HG02610 (cell line): ENCODE results near the gene HMG20A.
"Not testable (repeated sequence)": the region's sequence is repeated elsewhere in the genome, so short reads cannot be mapped to it uniquely, and the experiment has no call there.

Experiments
- ATAC-seq: cut with Tn5 transposase; IDR thresholded peaks from one replicate; pipeline ENCODE4 v1.9.1; 2021; ENCODE audit warnings: mild to moderate bottlenecking, moderate library complexity; ENCODE audit not compliant: unreplicated experiment

HMG20A gene

DNA sequence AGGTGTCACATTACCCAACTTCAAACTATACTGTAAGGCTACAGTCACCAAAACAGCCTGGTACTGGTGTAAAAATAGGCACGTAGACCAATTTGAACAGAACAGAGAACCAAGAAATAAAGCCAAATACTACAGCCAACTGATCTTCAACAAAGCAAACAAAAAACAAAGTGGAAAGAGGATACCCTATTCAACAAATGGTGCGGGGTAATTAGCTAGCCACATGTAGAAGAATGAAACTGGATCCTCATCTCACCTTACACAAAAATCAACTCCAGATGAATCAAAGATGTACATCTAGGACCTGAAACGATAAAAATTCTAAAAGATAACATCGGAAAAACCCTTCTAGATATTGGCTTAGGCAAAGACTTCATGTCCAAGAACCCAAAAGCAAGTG lies 13.8 kb upstream of the HMG20A start:
- ATAC-seq = no peak

DNA sequence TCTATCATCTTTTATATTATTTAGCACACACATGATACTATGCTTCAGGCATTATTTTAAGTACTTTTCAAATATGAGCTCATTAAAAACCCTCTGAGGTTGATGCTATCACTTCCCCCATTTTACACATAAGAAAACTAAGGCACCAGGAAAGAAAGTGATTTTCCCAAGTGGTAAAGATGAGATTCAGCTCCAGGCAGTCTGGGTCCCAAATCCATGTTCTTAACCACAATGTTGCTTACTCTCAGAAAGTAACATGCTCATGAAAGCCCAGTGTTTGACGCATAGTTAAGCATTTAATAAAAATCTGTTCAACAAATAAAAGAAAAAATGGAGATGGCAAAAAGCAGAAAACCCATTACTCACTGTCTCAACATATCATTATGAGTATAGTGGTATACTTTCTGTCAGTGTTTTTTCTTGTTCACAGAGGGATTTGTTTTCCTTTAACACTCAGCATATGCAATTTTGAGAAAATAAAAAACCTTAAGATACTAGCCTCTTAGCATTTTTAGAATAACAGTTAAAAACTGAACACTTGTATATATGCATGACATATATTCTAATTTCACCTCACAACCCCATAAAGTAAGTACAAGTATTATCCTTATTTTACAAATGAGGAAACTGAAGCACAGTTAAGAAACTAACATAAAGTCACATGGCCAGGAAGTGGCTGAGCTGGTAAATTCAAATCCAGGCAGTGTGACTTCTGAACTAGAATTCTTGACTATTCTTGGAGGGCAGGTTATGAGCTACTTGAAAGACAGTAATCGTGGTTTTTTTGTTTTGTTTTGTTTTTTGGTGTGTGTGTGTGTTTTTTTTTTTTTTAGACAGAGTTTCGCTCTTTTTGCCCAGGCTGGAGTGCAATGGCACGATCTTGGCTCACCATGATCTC lies 11.2 kb upstream of the HMG20A start:
- no peak for ATAC-seq

DNA sequence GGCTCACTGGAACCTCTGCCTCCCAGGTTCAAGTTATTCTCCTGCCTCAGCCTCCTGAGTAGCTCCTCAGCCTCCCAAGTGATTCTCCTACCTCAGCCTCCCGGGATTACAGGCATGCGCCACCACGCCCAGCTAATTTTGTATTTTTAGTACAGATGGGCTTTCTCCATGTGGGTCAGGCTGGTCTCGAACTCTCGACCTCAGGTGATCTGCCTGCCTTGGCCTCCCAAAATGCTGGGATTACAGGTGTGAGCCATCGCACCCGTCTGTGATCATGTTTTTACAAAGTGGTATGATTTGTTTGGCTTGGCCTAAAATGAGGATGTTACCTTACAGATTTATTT lies 10.6 kb upstream of the HMG20A start:
- not testable (repeated sequence) for ATAC-seq

DNA sequence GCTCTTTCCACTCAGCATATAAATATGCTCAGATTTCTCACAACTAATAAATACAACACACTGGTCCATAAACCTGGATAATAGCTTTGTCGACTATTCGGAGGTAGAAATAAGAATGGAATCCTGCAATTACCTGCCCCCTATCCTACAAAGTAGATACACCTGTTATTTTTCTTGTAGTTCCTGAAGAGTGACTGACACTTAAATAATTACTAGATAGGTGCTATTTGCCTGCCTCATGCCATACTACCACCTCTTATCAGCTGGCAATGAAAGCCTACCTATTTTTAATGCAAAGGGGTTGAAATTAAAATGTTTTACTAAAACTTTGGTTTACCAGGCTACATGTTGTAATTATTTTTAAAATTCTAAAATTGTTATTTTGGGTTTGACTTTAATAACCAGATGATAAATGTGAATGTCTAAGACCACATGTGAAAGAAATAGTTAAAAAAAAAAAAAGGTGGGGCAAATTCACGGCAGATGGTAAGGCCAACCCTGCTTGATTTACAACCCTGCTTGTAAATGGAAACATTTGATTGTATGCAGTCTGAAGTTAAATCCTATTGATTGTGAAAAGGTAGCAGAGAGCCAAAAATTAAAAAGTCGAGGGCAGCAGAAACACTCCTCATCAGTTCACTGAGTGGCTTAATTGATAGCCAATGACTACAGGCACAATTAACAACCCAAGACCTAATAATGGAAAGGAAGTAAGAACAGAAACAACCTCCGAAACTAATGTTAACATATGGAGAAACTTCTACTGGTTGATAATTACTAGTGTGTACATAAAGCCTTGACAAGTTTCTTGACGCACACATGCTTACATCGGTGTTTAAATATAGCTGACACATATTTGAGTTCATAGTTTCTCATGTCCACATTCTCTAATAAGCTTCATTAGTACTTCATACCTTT lies 9.7 kb upstream of the HMG20A start:
- no peak for ATAC-seq

DNA sequence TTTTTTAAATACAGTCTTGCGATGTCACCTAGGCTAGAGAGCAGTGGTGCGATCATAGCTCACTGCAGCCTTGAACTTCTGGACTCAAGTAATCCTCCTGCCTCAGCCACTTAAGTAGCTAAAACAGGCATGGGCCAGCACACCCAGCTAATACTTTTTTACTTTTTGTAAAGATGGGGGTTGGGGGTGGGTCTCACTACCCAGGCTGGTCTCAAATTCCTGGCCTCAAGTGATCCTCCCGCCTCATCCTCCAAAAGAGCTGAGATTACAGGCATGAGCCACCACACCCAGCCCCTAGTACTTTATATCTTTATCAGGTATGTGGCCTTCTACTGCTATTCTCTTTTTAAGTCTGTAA lies 9.1 kb upstream of the HMG20A start:
- no peak for ATAC-seq

DNA sequence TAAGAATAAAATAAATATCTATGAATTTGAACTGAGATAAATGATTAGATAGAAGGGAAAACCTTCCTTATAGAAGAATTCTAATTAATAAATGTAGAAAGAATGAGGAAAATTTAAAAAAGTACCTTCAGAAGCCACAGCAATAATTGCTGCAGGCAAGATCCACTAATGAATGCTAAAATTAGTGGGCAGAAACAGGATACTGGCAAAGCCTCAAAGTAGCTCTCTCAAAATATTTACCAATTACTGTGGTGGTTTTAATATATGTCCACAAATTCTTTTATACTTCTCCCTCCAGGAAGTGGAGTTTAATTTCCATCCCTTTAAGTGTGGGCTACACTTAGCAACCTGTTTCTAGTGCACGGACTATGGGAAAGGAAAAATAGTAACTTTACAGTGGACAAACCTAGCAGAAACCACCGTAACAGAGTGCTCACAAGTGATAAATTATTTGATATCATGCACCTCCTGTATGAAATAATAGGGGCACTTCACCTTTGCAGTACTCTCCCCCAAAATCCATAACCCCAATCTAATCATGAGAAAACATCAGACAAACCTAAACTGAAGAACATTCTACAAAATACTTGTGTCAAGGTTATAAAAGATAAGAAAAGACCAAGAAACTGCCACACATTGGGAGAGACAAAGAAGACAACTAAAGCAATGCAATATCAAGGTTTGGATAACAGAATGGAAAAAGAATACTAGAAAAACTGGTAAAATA lies 7.6 kb upstream of the HMG20A start:
- ATAC-seq = no peak

DNA sequence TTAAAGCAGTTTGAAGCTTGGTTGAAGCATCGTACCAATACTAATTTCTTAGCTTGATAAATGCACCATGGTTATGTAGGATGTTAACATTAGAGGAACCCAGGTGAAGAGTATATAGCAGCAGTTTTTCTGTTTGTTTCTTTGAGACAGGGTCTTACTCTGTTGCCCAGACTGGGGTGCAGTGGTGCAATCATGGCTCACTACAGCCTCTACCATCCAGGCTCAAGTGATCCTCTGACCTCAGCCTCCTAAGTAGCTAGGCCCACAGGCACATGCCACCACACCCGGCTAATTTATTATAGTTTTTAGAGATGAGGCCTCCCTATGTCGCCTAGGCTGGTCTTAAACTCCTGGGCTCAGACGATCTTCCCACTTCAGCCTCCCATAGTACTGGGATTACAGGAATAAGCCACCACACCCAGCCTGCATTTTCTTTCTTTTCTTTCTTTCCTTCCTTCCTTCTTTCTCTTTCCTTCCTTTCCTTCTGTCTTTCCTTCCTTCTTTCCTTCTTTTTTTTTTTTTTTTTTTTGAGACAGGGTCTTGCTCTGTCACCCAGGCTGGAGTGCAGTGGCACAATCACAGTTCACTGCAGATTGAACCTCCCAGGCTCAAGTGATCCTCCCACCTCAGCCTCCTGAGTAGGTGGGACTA lies 6.9 kb upstream of the HMG20A start:
- no peak for ATAC-seq

DNA sequence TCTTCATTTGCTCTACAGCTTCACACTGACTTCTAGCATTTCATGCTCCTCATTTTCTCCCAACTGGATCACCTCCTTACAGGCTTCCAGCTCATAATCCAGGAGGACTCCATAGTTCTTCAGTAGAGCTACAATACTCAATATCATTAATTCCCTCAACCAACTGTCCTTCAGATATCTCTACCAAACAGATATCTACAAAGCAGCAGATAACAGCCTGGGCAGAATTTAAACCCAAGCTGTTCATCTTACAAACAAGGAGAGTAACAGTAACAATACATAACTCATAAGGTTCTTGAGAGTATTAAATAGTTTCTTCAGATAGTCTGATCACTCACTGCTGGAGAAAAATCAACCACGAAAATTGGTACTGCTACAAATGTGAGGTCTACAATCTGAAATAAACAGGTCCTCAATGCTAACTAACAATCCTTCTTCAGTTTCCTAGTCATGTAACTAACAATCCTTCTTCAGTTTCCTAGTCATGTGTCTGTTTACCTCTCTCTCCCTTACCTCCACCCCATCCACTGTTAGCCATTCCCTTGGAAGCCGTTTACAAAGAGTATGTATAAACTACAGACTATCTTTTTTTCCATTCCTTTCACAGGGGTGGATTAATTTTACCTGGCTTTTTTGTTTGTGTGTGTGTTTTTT lies 5.8 kb upstream of the HMG20A start:
- ATAC-seq = no peak

DNA sequence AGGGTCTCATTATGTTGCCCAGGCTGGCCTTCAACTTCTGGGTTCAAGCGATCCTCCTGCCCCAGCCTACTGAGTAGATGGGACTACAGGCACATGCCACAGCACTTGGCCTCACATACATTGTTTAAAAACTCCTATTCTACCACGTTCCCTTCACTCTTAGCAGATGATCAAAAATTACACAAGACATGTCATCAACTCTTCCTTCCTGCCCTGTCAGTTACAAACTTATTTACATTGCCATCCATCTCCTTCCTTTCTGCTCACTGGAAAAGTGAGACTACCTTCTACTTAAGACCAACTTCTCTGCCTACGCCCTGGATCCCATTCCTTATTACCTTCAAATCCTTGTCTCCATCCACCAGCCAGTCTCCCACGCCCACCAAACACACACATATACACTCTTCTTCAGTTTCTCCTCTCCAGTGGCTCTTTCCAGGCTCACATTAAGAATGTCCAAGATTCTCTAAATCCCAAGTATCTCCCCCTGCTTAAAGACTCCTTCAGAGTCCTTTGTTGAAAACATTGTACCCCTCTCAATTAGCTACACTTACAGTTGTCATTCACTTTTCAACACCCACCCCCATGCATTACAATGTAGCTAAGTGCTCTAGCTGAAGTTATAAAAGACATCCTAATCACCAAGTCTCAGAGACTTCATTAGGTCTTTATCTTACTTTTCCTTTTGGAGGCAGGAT lies 5.1 kb upstream of the HMG20A start:
- ATAC-seq = no peak

DNA sequence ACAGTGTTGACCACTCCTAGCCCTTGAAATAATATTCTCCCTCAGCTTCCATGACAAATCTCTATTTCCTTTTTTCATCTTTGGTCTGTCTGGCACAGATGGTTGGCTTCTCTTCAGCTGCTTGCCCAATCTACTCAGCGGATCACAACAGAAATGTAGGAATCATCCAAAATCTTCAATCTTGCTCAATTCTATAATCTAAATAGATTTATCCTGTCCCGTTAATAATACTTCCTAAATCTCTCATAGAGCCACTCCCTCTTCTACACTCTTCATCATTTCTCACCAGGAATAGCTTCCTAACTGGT lies 4.6 kb upstream of the HMG20A start:
- no peak for ATAC-seq

DNA sequence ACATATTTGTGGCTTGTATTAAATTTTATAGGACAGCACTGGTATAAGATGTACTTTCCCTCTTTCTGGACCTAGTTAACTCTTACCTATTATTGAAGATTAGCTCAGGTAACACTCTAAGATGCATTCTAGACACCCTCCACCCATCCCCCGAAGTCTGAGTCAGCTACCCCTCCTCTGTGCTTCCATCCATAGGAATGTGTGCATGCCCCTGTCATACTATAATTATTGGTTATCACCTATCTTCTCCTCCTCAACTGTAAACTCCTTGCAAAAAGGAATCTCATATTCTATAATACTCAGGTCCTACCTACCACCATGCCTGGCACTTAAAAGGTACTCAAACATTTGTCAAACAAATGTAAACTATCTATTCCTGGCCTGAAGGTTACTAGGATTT lies 3.7 kb upstream of the HMG20A start:
- no peak for ATAC-seq

DNA sequence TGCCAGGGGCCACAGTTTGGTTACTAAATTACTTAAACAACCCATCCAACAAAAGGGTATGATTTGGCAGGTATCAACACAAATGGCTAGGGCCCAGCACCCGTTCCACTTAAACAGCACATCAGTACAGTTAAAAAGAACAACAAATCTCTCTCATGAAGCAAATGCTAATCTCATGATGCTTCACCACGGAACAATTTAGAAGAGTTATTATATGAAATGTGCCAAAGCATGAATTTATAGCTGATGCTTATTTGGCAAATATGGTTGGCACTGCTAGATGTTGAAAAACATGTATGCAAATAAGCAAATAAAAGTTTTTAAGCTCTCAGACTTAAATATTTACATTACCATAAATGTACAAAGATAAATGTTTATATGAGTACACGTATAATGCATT lies 3.1 kb upstream of the HMG20A start:
- no peak for ATAC-seq

DNA sequence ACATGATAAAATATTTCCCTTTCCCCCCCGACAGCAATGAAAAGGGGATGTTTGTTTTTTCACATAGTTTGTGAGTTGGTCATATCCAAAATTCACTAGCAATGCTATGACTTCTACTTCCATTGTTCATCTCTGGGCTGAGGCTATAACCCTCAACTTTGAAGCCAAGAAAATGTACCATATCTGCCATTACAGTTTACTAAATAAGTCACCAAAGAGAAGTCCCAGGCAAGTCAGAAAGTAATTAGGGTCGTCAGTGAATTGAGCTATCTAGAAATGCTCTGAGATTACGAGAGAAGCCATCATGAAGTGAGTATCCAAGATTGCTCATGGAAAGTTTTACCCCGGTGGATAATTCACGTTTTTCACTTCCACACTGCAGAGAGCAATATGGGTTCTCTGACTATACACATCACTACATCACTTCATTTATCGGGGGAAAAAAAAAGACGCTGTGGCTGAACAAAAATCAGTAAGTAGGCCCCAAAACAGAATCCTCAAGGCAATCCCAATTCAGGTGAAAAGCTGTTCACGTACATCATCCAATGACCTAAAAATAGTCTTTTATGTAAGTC lies 2.2 kb upstream of the HMG20A start:
- no peak for ATAC-seq

DNA sequence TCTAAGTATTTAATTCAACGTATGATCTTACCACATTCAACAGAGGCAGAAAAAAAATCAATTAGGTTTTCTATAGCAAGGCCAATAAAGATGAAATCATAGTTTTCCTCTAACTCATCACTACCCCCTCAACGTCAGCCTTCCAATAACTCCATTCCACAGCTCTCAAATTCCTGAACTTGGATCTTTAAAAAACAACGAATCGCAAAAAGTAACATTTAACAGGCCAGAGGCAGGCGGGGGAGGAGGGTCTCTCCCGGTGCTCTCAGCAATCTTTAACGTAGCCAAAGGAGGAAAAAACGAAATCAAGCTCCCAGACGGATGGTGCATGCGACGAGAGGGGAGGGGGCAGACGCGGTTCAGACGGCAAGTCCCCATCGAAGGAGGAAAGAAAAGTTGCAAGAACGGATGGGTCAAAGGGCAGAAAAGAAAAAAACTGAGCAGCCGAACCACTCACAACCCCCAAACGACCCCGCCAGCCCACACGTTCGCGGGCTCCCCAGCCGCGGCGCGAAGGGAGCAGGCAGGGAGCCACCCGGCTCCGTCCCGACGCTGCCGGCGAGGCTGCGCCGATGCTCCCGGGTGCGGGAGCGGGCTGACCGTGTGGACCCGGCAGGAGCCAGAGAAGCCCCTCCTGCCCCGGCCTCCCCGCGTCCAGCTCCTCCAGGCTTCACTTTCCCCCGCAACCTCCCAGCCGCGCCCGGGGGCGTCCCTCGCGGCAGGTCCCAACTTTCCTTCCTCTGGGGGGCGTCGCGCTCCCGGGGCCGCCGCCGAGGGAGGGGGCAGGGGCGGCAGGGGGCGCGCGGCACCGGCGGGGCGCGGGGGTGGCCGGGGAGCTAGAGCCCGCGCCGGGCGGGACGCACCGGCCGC lies 1.5 kb upstream of the HMG20A start:
- ATAC-seq = peak; percentile 15

DNA sequence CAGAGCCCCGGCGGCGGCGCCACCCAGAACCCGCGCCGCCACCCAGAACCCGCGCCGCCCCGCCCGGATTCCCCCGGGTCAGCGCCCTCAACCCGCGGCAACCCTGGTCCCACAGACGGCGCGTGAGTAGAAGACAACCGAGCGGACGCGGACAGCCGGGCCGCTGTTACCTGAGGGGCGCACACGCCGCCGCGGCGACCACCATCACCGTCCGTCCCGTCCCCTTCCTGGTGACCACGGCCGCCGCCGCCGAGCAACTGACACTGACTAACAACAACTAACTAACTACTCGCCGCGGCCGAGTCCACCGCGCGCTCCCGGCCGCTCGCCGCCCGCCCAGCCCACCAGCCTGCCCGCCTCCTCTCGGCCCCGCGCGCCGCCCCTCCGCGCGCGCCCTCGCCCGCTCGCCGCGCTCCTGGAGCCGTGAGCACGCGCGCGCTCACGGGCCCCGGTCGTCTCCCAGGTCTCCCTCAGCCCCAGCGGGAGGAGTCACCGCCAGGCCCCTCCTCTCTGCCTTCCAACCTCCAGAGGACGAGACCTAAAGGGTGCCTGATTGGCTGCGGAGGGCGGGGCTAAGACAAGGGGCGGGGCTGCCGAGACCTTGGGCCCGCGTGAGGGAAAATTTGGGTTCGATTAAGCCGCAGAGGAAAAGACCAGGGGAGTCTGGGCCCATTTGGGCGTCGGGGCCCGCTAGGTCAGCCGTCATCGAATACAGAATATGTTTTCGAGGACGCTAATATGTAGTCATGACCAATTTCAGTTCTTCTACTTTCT lies 665 bp upstream of the HMG20A start, which contains the start of gene PEAK1:
PEAK1 (minus strand) TSS at position 269 of the 774 bp plus-strand sequence. CDS start 238,178 bp downstream, outside the sequence.
- peak; percentile 96 for ATAC-seq

DNA sequence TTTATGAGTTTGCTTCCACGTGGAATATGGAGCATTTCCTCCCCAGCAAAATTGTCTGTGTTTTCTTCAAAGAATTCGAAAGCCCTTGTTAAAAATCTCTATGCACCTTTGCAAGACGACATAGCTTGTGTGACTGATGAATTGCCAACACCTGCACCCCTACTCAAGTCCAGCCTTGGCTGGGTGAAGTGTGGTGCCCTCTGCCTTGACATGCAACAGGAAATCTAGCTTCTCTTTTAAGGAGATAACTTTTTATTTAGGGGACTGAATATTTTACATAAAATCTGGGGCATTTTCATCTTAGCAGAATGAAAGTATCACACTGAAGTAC lies 647 bp downstream of the HMG20A start:
- ATAC-seq = no peak

DNA sequence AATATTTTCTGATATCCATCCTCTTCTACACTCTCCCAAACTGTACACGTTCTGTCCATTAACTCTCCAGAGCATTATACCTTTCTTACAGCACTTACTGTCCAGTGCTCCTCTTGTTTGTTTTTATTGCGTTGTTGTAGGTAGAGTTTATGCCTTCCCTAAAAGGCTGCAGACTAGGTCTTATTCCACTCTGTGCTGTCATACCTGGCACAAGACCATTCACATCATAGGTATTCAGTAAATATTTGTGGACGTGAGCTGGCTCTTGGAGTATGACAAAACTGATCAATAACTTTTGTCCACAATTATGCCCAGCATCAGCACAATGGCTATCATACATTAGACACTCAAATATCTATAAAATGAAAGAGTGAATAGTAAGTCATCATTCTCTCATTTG lies 4.4 kb downstream of the HMG20A start:
- no peak for ATAC-seq

DNA sequence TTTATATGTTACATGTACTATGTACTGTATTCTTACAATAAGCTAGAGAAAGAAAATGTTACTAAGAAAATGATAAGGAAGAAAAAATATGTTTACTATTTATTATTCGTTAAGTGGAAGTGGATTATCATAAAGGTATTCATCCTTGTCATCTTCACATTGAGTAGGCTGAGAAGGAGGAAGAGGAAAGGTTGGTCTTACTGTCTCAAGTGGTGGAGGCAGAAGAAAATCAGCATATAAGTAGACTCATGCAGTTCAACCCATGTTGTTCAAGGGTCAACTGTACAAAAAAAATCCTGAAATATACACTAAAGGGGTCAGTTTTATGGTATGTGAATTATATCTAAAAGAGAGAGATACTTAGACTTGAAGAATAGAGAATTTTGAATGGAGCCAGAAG lies 5.7 kb downstream of the HMG20A start:
- no peak for ATAC-seq
